ENCODE results near the gene C2orf68.
"Not testable (repeated sequence)": the region's sequence is repeated elsewhere in the genome, so short reads cannot be mapped to it uniquely, and the experiment has no call there.

C2orf68 gene

GRCh38 chr2:85598594-85599340, 13.1 kb downstream of the C2orf68 start:
- no peak for DNase-seq (ENCODE audit: low spot score)

GRCh38 chr2:85597241-85597640, 14.6 kb downstream of the C2orf68 start:
- DNase-seq (ENCODE audit: low spot score), result no peak

GRCh38 chr2:85596486-85597143, 15.3 kb downstream of the C2orf68 start:
- no peak for DNase-seq (ENCODE audit: low spot score)

GRCh38 chr2:85596026-85596333, 15.9 kb downstream of the C2orf68 start:
- no peak for DNase-seq (ENCODE audit: low spot score)

- peak; percentile 100 for DNase-seq (ENCODE audit: low spot score)
Observed at GRCh38 chr2:85595301-85596025, 16.4 kb downstream of the C2orf68 start, which contains the start of gene RNF181. TSS of gene RNF181 (plus strand) at chr2:85595745. CDS start at chr2:85595764, 19 bp downstream.

- no peak for DNase-seq (ENCODE audit: low spot score)
Observed at GRCh38 chr2:85594715-85595300, 17.1 kb downstream of the C2orf68 start.

- DNase-seq (ENCODE audit: low spot score), result no peak
Observed at GRCh38 chr2:85593023-85593422, 18.8 kb downstream of the C2orf68 start.

GRCh38 chr2:85592299-85592698, 19.6 kb downstream of the C2orf68 start:
- not testable (repeated sequence) for DNase-seq (ENCODE audit: low spot score)

GRCh38 chr2:85591563-85591962, 20.3 kb downstream of the C2orf68 start:
- DNase-seq (ENCODE audit: low spot score), result no peak

GRCh38 chr2:85590950-85591349, 20.9 kb downstream of the C2orf68 start:
- DNase-seq (ENCODE audit: low spot score), result no peak

- DNase-seq (ENCODE audit: low spot score), result no peak
Observed at GRCh38 chr2:85589982-85590791, 21.7 kb downstream of the C2orf68 start.

- DNase-seq (ENCODE audit: low spot score), result no peak
Observed at GRCh38 chr2:85589181-85589580, 22.7 kb downstream of the C2orf68 start.

GRCh38 chr2:85588645-85589044, 23.2 kb downstream of the C2orf68 start:
- no peak for DNase-seq (ENCODE audit: low spot score)

- no peak for DNase-seq (ENCODE audit: low spot score)
Observed at GRCh38 chr2:85588236-85588635, 23.6 kb downstream of the C2orf68 start.

- no peak for DNase-seq (ENCODE audit: low spot score)
Observed at GRCh38 chr2:85585781-85586105, 26.1 kb downstream of the C2orf68 start.

GRCh38 chr2:85584857-85585780, 26.7 kb downstream of the C2orf68 start:
- DNase-seq (ENCODE audit: low spot score), result no peak

GRCh38 chr2:85584354-85584856, 27.5 kb downstream of the C2orf68 start, which contains the start of gene VAMP5:
TSS of gene VAMP5 (plus strand) at chr2:85584431. CDS start at chr2:85584491, 60 bp downstream.
- DNase-seq (ENCODE audit: low spot score), result no peak

GRCh38 chr2:85583667-85584353, 28.1 kb downstream of the C2orf68 start:
- no peak for DNase-seq (ENCODE audit: low spot score)

GRCh38 chr2:85582492-85582891, 29.4 kb downstream of the C2orf68 start:
- peak; percentile 83 for DNase-seq (ENCODE audit: low spot score)

- no peak for DNase-seq (ENCODE audit: low spot score)
Observed at GRCh38 chr2:85580206-85580605, 31.7 kb downstream of the C2orf68 start.

Measured in pons (tissue), 1 donor.